ENCODE results near the gene ZNF319. TPM values are rescaled to one million over a fixed set of nuclear protein-coding genes. Genes with fewer than 3 reads are reported as not detected.

The ZNF319 gene
- total and polyA plus RNA-seq, 7 donors: 2.0 to 8.8 (median 6.6) TPM

DNA sequence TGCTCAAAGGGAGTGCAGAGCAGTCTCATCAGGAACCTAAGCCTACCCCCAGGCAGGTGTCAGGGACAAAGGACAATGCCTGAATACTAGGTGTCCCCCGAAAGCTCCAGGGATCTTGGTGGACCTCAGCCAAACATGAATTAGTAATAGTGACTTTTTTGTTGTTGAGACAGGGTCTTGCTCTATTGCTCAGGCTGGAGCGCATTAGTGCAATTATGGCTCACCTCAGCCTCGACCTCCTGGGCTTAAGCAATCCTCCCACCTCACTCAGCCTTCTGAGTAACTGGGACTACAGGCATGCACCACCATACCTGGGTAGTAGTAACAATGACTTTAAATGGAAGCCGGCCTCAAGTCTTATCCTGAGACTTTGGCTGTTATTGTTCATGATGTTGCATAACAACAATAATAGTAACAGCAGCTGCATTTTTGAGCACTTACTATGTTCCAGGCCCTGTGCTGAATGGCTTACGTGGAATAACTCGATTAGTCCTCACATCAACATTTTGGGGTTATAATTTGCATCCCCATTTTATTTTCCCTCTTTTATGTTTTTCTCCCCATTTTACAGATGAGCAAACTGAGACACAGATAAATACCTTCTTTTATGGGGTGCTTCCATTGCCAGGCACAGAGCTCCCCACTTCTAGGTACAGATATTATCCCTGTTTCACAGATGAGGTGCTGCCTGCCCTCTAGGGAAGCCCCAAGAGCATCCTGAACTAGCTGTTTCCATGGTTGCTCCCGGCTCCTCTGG, 49.1 kb downstream of the ZNF319 start:
- ATAC-seq (no peak), DNase-seq (no peak)
- Histone ChIP-seq H3K27ac (no peak overlapping the region), H3K9me3 (no peaks in the 10 kb centered on the region), H3K27me3 (ENCODE audit: insufficient read depth in 3 of 3, low read length in 2 of 3) (peaks cover 0 to 5% (median 0%) of the 10 kb centered on the region in 3 donors), H3K4me3 (no peak overlapping the region), H3K4me1 (no peaks in the 10 kb centered on the region), H3K36me3 (ENCODE audit: insufficient read depth in 1 of 2, low read depth in 1 of 2) (no peaks in the 10 kb centered on the region)
- WGBS, 3 donors: 78 to 81% (median 80%) methylated on average over 7 of the region's 7 CpGs
- intact Hi-C loops (cut with DNase I): no loop called here
- no peak for TF ChIP-seq CTCF (IDR thresholded peaks at IDR 0.05)

DNA sequence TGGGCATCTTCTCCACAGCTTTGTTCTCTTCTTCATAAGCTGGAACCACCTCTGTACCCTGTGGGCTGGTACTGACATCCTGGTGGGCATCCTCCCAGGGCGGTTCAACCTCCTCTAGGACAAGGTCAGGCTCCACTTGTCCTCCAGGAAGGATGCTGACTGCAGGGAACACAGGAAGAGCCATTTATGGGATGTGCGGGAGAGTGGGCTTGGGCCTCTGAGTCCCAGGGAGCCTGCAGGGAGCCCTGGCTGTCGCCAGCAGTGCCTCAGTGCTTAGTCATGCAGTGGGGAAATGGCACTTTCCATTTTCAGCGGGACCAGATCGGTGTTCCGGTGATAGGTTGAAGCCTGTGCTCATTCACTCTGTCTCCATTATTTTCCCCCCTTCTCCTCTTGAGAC, 50.1 kb downstream of the ZNF319 start:
- ATAC-seq (no peak), DNase-seq (no peak)
- Histone ChIP-seq H3K27ac (no peak overlapping the region), H3K36me3 (ENCODE audit: insufficient read depth in 1 of 2, low read depth in 1 of 2) (no peaks in the 10 kb centered on the region), H3K4me3 (no peak overlapping the region), H3K9me3 (no peaks in the 10 kb centered on the region), H3K27me3 (ENCODE audit: insufficient read depth in 3 of 3, low read length in 2 of 3) (peaks cover 0 to 5% (median 0%) of the 10 kb centered on the region in 3 donors), H3K4me1 (no peaks in the 10 kb centered on the region)
- 47 to 53% (median 52%) methylated on average over 6 of the region's 6 CpGs for WGBS, 3 donors
- no peak for TF ChIP-seq CTCF (IDR thresholded peaks at IDR 0.05)
- intact Hi-C loops (cut with DNase I): no loop called here

DNA sequence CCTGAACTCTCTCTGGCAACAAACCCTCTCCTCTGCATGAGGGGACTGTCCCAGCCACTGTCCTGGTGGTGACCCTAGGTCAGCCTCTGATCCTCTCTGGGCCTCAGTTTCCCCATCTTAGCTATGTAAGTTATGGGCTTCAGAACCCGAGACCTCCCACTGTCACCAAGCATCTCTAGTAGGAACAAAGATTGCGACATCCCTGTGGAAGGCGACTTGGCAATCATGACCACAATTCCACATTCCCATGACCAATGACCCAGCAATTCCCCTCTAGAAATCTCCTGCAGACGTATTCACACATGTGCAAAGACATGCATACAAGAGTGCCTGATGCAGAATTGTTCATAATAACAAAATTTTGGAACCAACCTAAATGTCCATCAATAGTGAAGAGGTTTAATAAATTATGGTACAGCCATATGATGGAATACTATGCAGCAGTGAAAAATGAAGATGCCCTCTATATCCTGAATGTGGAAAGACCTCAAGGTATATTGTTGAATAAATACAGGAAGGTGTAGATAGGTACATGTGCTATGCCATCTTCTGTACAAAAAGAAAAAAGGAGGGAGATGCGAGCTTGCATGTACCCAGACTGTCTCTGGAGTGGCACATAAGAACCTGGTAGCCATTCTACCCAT, 50.8 kb downstream of the ZNF319 start:
- no peak for DNase-seq
- Histone ChIP-seq H3K4me1 (no peaks in the 10 kb centered on the region), H3K9me3 (no peaks in the 10 kb centered on the region), H3K4me3 (no peak overlapping the region), H3K27me3 (ENCODE audit: insufficient read depth in 3 of 3, low read length in 2 of 3) (peaks cover 0 to 5% (median 0%) of the 10 kb centered on the region in 3 donors), H3K36me3 (ENCODE audit: insufficient read depth in 1 of 2, low read depth in 1 of 2) (no peaks in the 10 kb centered on the region), H3K27ac (no peak overlapping the region)
- intact Hi-C loops (cut with DNase I): no loop called here
- 73 to 88% (median 76%) methylated on average over 5 of the region's 5 CpGs for WGBS, 3 donors
- ATAC-seq: no peak
- no peak for TF ChIP-seq CTCF (IDR thresholded peaks at IDR 0.05)

DNA sequence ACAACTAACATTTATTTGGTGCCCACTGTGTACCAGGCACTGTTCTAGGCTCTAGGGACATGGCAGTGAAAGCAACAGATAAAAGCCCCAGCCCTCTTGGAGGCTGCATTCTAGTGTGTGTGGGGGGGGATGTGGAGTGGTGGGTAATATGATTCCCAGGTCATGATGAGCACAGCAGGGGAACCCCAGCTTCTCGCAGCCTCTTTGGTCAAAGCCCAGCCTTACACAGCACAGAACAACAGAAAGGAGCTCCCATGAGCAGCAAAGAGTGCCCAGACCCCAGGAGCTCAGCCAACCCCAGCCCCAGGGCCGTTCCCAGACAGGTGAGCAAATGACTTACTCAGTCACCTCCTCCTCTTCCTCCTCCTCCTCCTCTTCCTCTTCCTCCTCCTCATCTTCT, 51.5 kb downstream of the ZNF319 start:
- DNase-seq (no peak), ATAC-seq (no peak)
- Histone ChIP-seq H3K27ac (no peak overlapping the region), H3K4me1 (no peaks in the 10 kb centered on the region), H3K36me3 (ENCODE audit: insufficient read depth in 1 of 2, low read depth in 1 of 2) (no peaks in the 10 kb centered on the region), H3K9me3 (no peaks in the 10 kb centered on the region), H3K4me3 (no peak overlapping the region), H3K27me3 (ENCODE audit: insufficient read depth in 3 of 3, low read length in 2 of 3) (peaks cover 0 to 5% (median 0%) of the 10 kb centered on the region in 3 donors)
- intact Hi-C loops (cut with DNase I): no loop called here
- TF ChIP-seq CTCF (IDR thresholded peaks at IDR 0.05): no peak
- WGBS, 3 donors: 0 to 6% (median 2%) methylated on average over 2 of the region's 2 CpGs

Data from psoas muscle (tissue), 8 donors.